Measurements from ENCODE around the gene GOT1.

GOT1 gene

GRCh38 chr10:99430116-99430450, 341 bp downstream of the GOT1 start:
- TF ChIP-seq, protein P1, sequence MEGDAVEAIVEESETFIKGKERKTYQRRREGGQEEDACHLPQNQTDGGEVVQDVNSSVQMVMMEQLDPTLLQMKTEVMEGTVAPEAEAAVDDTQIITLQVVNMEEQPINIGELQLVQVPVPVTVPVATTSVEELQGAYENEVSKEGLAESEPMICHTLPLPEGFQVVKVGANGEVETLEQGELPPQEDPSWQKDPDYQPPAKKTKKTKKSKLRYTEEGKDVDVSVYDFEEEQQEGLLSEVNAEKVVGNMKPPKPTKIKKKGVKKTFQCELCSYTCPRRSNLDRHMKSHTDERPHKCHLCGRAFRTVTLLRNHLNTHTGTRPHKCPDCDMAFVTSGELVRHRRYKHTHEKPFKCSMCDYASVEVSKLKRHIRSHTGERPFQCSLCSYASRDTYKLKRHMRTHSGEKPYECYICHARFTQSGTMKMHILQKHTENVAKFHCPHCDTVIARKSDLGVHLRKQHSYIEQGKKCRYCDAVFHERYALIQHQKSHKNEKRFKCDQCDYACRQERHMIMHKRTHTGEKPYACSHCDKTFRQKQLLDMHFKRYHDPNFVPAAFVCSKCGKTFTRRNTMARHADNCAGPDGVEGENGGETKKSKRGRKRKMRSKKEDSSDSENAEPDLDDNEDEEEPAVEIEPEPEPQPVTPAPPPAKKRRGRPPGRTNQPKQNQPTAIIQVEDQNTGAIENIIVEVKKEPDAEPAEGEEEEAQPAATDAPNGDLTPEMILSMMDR (IDR thresholded peaks at IDR 0.05; ENCODE audit: insufficient read depth, low read depth, low read length, missing control alignments), result no peak
- no peak for DNase-seq (ENCODE audit: low read depth)

GRCh38 chr10:99429517-99430095, 818 bp downstream of the GOT1 start:
- H3K4me3 ChIP-seq (ENCODE audit: low read depth, low read length), result peak overlapping the region; percentile 98
- TF ChIP-seq, protein P1 (IDR thresholded peaks at IDR 0.05; ENCODE audit: insufficient read depth, low read depth, low read length, missing control alignments), result no peak
- DNase-seq (ENCODE audit: low read depth), result no peak

More at GRCh38 chr10:99430116-99430450, 341 bp downstream of the GOT1 start:
- peak overlapping the region; percentile 98 for H3K4me3 ChIP-seq (ENCODE audit: low read depth, low read length)

- DNase-seq (ENCODE audit: low read depth), result no peak
- H3K4me3 ChIP-seq (ENCODE audit: low read depth, low read length), result no peak overlapping the region
Observed at GRCh38 chr10:99427566-99428190, 2.7 kb downstream of the GOT1 start.

GRCh38 chr10:99426689-99427088, 3.7 kb downstream of the GOT1 start:
- H3K4me3 ChIP-seq (ENCODE audit: low read depth, low read length), result no peak overlapping the region
- DNase-seq (ENCODE audit: low read depth), result no peak
- TF ChIP-seq, protein P1 (IDR thresholded peaks at IDR 0.05; ENCODE audit: insufficient read depth, low read depth, low read length, missing control alignments), result no peak

More at GRCh38 chr10:99427566-99428190, 2.7 kb downstream of the GOT1 start:
- TF ChIP-seq, protein P1 (IDR thresholded peaks at IDR 0.05; ENCODE audit: insufficient read depth, low read depth, low read length, missing control alignments), result no peak

DNA sequence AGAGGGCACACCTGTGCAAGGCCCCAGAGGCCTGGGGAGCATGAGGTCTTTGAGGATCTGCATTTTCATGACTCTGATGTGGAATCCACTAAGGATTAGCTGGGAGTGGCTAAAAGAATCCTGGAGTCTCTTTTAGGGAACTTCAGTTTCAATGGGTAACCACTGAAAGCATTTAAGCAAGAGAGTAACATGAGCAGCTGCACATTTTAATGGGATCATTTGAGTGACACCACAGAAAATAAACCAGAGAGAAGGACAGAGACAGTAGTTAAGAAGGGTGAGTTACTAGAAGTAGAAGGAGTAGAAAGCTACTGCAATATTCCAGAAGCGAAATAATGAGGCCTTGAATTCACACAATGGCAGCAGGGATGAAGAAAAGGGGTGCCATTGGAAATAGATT, 5.2 kb downstream of the GOT1 start:
- DNase-seq (ENCODE audit: low read depth), result no peak
- TF ChIP-seq, protein P1 (IDR thresholded peaks at IDR 0.05; ENCODE audit: insufficient read depth, low read depth, low read length, missing control alignments), result no peak
- H3K4me3 ChIP-seq (ENCODE audit: low read depth, low read length), result no peak overlapping the region

GRCh38 chr10:99424656-99425055, 5.8 kb downstream of the GOT1 start:
- TF ChIP-seq, protein P1 (IDR thresholded peaks at IDR 0.05; ENCODE audit: insufficient read depth, low read depth, low read length, missing control alignments), result no peak
- DNase-seq (ENCODE audit: low read depth), result no peak
- H3K4me3 ChIP-seq (ENCODE audit: low read depth, low read length), result no peak overlapping the region
